Activated T-helper 1 cell treated with anti-CD3 and anti-CD28 coated beads, Interleukin-12 subunit alpha, Interleukin-12 subunit beta, Interleukin-2, Interleukin-4 antibody, amounts not matched to agents 30 ng/mL and 10 ng/mL and 1 ng/mL, durations not matched to agents 14 hours and 24 hours and 36 hours (primary cell): Measurements from ENCODE around the gene CDH23. TPM values are rescaled to one million over a fixed set of nuclear protein-coding genes. Genes with fewer than 3 reads are reported as not detected.

ENCODE experiments used
- DNase-seq: peaks from one replicate; pipeline ENCODE4 v3.0.0; 2021; ENCODE audit warnings: low spot score
- H3K27ac Mint-ChIP-seq: one replicate; pipeline ENCODE4 v1.8.0; 2021; ENCODE audit warnings: mild to moderate bottlenecking, mixed read lengths
- H3K27me3 Mint-ChIP-seq: one replicate; pipeline ENCODE4 v1.8.0; 2022; ENCODE audit warnings: mild to moderate bottlenecking, moderate library complexity, mixed read lengths; ENCODE audit not compliant: insufficient read depth
- H3K36me3 Mint-ChIP-seq: one replicate; pipeline ENCODE4 v1.8.0; 2021; ENCODE audit warnings: low read depth, mixed read lengths
- H3K4me1 Mint-ChIP-seq: one replicate; pipeline ENCODE4 v1.8.0; 2021; ENCODE audit warnings: low read depth, mixed read lengths
- H3K4me3 Mint-ChIP-seq: one replicate; pipeline ENCODE4 v1.8.0; 2021; ENCODE audit warnings: mild to moderate bottlenecking, moderate library complexity, mixed read lengths
- H3K9me3 Mint-ChIP-seq: one replicate; pipeline ENCODE4 v1.8.0; 2021; ENCODE audit warnings: mixed read lengths
- intact Hi-C: fragments of 100-400 bp; cut with micrococcal nuclease; formaldehyde crosslinking; loops from one replicate; pipeline ENCODE4 v1.15.1; 2024
- total RNA-seq: library from RNA; stranded (reverse); gene quantifications from 2 replicates; pipeline ENCODE4 v1.2.3, GENCODE V29; 2022

Gene CDH23
- total RNA-seq, 1 donor from 2014 or later: 0.57 TPM

DNA sequence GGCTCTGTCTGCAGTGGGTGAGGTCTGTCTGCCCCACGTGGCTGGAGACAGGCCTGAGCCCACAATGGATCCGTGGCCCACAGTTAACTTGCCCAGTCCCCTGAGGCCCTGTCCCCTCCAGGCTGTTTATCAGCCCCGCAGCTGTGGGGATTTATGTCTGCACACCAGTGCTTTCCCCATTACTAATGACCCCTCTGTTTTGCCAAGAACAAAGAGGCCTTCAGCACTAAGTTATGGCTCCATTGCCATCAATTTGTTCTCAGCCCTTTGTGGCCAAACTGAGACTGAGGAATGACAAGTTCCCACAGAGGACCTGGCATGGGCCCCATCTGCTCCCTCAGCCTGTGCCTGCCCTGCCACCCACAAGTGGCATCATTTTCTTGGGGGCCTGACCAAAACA, 184.7 kb downstream of the CDH23 start:
- no peaks in the 10 kb centered on the region for H3K27me3 Mint-ChIP-seq
- intact Hi-C loops: no loop called here
- no peaks in the 10 kb centered on the region for H3K9me3 Mint-ChIP-seq
- DNase-seq: no peak
- no peaks in the 10 kb centered on the region for H3K4me1 Mint-ChIP-seq
- no peak overlapping the region for H3K27ac Mint-ChIP-seq
- H3K4me3 Mint-ChIP-seq: no peak overlapping the region
- no peaks in the 10 kb centered on the region for H3K36me3 Mint-ChIP-seq

DNA sequence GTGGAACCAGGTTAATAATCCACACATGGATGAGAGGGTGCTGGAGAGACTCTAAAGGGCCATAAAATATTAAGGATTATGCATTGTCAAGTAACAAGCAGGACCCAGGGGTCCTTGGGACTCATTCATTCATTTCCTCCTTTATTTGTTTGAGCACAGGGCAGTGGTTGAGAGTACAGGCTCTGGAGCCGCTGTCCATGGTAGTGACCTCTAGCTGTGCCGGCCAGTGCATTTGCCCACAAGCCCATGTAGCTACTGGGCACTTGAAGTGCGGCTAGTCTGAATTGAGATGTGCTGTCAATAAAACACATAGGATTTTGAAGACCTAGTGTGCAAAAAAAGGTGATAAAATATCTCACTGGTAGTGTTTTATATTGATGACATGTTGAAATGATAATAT, 185.3 kb downstream of the CDH23 start:
- Mint-ChIP-seq H3K36me3 (no peaks in the 10 kb centered on the region), H3K9me3 (no peaks in the 10 kb centered on the region), H3K4me3 (no peak overlapping the region), H3K27ac (no peak overlapping the region), H3K4me1 (no peaks in the 10 kb centered on the region), H3K27me3 (no peaks in the 10 kb centered on the region)
- no peak for DNase-seq
- intact Hi-C loops: no loop called here

GRCh38 chr10:71582506-71583475, 186.1 kb downstream of the CDH23 start:
- Mint-ChIP-seq H3K36me3 (no peaks in the 10 kb centered on the region), H3K9me3 (no peaks in the 10 kb centered on the region), H3K4me3 (no peak overlapping the region), H3K27me3 (no peaks in the 10 kb centered on the region), H3K4me1 (no peaks in the 10 kb centered on the region), H3K27ac (no peak overlapping the region)
- intact Hi-C loops: no loop called here
- no peak for DNase-seq

DNA sequence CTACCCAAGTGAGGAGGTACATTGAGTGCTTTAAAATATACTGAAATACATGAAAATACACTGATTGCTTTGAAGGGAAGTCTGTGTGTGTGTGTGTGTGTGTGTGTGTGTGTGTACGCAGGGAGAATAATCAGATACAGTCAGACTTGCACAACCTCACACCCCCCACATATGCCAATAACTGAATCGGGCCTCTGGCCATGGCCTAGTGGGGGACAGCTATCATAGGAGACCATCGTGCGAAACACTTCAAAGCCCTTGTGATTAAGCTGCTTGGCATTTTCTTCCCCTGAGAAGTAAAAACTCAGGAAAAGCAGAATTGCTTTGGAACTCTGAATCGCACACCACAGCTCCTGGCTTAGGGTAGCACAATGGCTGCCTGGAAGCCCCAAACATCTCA, 187.7 kb downstream of the CDH23 start:
- H3K36me3 Mint-ChIP-seq: no peaks in the 10 kb centered on the region
- no peaks in the 10 kb centered on the region for H3K4me1 Mint-ChIP-seq
- H3K27ac Mint-ChIP-seq: no peak overlapping the region
- H3K9me3 Mint-ChIP-seq: no peaks in the 10 kb centered on the region
- no peak overlapping the region for H3K4me3 Mint-ChIP-seq
- DNase-seq: no peak
- intact Hi-C loops: no loop called here
- H3K27me3 Mint-ChIP-seq: no peaks in the 10 kb centered on the region

- Mint-ChIP-seq H3K9me3 (no peaks in the 10 kb centered on the region), H3K27ac (no peak overlapping the region), H3K36me3 (no peaks in the 10 kb centered on the region), H3K27me3 (no peaks in the 10 kb centered on the region), H3K4me3 (no peak overlapping the region), H3K4me1 (no peaks in the 10 kb centered on the region)
- DNase-seq: no peak
- intact Hi-C loops: no loop called here
These were observed 188.3 kb downstream of the CDH23 start for GRCh38 chr10:71584902-71585563.

DNA sequence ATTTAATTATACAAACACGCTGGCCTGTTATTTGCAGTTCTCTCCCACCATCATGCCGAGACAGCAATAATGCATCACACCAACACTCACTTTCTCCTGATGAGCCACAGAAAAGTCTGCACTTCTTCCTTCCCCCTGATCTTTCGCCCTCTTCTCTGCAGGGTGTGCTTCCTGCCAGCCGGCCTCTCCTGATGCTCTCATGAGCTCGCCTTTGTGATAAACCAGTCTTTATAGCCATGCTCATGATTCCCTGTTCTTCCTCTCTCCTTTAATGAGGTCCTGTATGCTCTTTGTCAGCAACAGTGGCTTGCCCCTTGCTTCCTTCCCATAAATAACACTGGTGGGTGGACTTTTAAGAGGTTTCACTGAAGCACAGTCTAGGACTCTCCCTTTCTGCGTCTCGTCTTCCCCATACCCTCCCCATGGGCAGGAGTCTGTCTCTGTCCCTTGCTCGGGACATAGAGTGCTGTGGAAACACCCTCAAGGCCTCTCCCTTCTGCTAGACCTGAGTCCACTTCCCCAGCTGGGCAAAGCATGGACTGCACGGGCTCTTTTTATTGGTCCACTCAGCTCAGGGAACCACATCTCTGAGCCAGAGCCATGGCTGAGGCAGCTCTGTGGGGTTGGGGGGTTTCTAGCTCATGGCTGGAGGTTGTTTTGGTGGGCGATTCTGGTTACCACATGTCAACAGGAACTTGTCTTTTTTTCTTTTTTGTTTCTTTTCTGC, 189.0 kb downstream of the CDH23 start:
- Mint-ChIP-seq H3K4me3 (no peak overlapping the region), H3K27ac (no peak overlapping the region)

DNA sequence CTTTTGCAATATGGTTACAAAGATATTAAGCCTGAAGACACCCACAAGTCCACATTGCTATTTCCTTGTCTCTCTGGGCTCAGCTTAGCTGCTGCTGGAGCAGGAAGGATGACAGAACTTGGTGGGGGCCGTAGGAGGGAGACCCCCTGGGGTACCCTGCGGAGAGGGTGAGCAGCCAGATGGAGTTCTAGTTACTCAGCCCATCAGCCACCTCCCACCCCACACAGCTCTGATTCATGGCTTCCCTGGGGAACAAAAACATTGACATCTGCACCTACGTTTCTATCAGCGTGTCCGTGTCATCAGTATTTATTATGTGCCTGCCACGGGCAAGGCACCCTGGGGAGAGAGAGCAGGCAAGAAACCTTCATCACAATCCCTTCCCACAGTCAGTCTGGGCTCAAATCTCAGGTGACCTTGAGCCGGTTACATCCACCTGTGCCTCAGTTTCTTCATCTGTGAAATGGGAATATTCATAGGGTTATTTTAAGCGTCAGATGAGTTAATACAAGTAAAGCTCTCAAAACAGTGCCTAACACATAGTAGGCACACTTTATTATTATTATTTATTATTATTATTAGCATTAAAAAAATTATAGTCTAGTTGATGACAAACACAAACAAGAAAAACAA, 191.3 kb downstream of the CDH23 start:
- intact Hi-C loops: no loop called here
- Mint-ChIP-seq H3K36me3 (no peaks in the 10 kb centered on the region), H3K9me3 (no peaks in the 10 kb centered on the region), H3K27ac (no peak overlapping the region), H3K4me1 (no peaks in the 10 kb centered on the region), H3K27me3 (peaks cover 9% of the 10 kb centered on the region), H3K4me3 (no peak overlapping the region)
- DNase-seq: no peak

More for the DNA sequence above, 189.0 kb downstream of the CDH23 start:
- intact Hi-C loops: no loop called here
- Mint-ChIP-seq H3K36me3 (no peaks in the 10 kb centered on the region), H3K9me3 (no peaks in the 10 kb centered on the region), H3K27me3 (no peaks in the 10 kb centered on the region), H3K4me1 (no peaks in the 10 kb centered on the region)
- DNase-seq: no peak

DNA sequence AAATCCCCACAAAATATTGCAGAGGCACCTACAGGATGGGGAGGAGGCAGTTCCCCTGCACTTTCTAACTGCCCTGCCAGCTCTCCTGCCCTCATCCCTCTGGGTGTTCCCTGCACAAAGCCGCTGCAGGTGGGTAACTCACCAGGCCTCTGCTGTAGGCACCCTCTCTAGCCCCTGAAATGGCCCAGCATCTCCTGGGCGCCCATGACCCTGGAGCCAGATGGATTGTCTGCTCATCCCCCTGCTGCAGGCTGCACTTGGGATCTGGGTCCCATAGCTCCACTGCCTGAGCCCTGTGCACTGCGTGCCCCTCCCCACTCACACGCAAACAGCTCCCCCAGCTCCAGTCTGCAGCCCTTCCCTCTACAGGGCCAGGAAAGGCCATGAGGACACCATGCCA, 192.0 kb downstream of the CDH23 start:
- peaks cover 9% of the 10 kb centered on the region for H3K27me3 Mint-ChIP-seq
- no peak overlapping the region for H3K27ac Mint-ChIP-seq
- no peaks in the 10 kb centered on the region for H3K9me3 Mint-ChIP-seq
- no peak overlapping the region for H3K4me3 Mint-ChIP-seq
- H3K4me1 Mint-ChIP-seq: no peaks in the 10 kb centered on the region
- intact Hi-C loops: no loop called here
- H3K36me3 Mint-ChIP-seq: no peaks in the 10 kb centered on the region
- no peak for DNase-seq

GRCh38 chr10:71589617-71590551, 193.2 kb downstream of the CDH23 start:
- intact Hi-C loops: no loop called here
- H3K4me3 Mint-ChIP-seq: no peak overlapping the region
- H3K9me3 Mint-ChIP-seq: no peaks in the 10 kb centered on the region
- no peaks in the 10 kb centered on the region for H3K36me3 Mint-ChIP-seq
- DNase-seq: no peak
- no peak overlapping the region for H3K27ac Mint-ChIP-seq
- H3K4me1 Mint-ChIP-seq: no peaks in the 10 kb centered on the region
- peaks cover 9% of the 10 kb centered on the region for H3K27me3 Mint-ChIP-seq

GRCh38 chr10:71590781-71591350, 194.1 kb downstream of the CDH23 start:
- no peaks in the 10 kb centered on the region for H3K36me3 Mint-ChIP-seq
- H3K27ac Mint-ChIP-seq: no peak overlapping the region
- no peak overlapping the region for H3K4me3 Mint-ChIP-seq
- DNase-seq: no peak
- peaks cover 9% of the 10 kb centered on the region for H3K27me3 Mint-ChIP-seq
- H3K4me1 Mint-ChIP-seq: no peaks in the 10 kb centered on the region
- intact Hi-C loops: no loop called here
- no peaks in the 10 kb centered on the region for H3K9me3 Mint-ChIP-seq

DNA sequence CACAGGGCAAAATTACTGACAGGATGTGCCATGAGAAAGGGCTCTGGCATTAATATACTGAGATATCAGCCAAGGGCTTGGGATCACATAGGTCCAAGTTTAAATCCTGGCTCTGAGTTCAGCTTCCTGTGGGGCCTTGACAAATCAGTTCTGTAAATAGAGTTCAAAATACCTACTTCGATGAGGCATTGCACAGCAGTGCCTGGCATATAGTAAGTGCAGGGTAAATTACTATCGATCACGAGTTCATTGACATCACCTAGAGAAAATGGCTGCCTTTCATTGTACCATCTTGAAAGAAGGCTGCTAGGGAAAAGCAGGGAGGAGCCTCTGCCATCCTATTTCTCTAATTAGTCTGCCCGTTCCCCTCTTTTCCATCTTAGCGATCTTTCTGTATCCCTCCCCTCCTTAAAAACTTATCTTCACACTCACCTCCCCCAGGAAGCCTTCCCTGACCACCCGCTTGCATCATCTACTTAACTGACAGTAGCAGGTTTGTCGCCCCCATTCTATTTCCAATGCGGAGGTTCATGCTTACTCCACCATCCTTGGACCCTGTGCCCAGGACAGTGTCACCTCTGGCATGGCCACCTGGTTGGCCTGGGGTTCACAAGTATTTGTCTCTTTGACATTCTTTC, 198.3 kb downstream of the CDH23 start:
- intact Hi-C loops: no loop called here
- H3K36me3 Mint-ChIP-seq: no peaks in the 10 kb centered on the region
- no peak overlapping the region for H3K27ac Mint-ChIP-seq
- no peak overlapping the region for H3K4me3 Mint-ChIP-seq
- H3K27me3 Mint-ChIP-seq: peaks cover 9% of the 10 kb centered on the region
- H3K4me1 Mint-ChIP-seq: no peaks in the 10 kb centered on the region
- no peaks in the 10 kb centered on the region for H3K9me3 Mint-ChIP-seq
- DNase-seq: no peak
